ENCODE measurements around the gene ZMYND19. TPM values are rescaled to one million over a fixed set of nuclear protein-coding genes. Genes with fewer than 3 reads are reported as not detected.
A peak's percentile ranks its signal among the peaks of the same experiment; 100 is the strongest.

The ZMYND19 gene
- total RNA-seq, 6 donors from 2014 or later, result 10.2 to 28.3 (median 20.9) TPM

GRCh38 chr9:137547687-137548543, 42.4 kb downstream of the ZMYND19 start:
- WGBS, 2 donors, result 81 to 89% methylated on average over 20 to 21 of the region's 23 CpGs

GRCh38 chr9:137545123-137545522, 45.2 kb downstream of the ZMYND19 start:
- DNase-seq, result no peak
- ATAC-seq (ENCODE audit: low FRiP score in 2 of 2), result peak in 1 of 2 donors; percentile 49
- Histone ChIP-seq H3K4me3 (no peak overlapping the region), H3K4me1 (peaks cover 4 to 7% (median 6%) of the 10 kb centered on the region in 4 donors), H3K27me3 (no peaks in the 10 kb centered on the region), H3K9me3 (no peaks in the 10 kb centered on the region), H3K36me3 (peaks cover 0 to 12% (median 4%) of the 10 kb centered on the region in 4 donors), H3K27ac (no peak overlapping the region)
- TF ChIP-seq POLR2AphosphoS5 (IDR thresholded peaks at IDR 0.05), result no peak
- TF ChIP-seq CTCF (IDR thresholded peaks at IDR 0.05), result no peak
- no peak for TF ChIP-seq EP300 (IDR thresholded peaks at IDR 0.05)
- TF ChIP-seq POLR2A (IDR thresholded peaks at IDR 0.05), result no peak
- WGBS, 2 donors, result 79 to 85% methylated on average over 7 to 10 of the region's 10 CpGs

More at GRCh38 chr9:137547687-137548543, 42.4 kb downstream of the ZMYND19 start:
- H3K27me3 ChIP-seq, result no peaks in the 10 kb centered on the region
- no peak for TF ChIP-seq POLR2A (IDR thresholded peaks at IDR 0.05)
- peaks cover 12 to 26% (median 16%) of the 10 kb centered on the region in 4 donors for H3K4me1 ChIP-seq
- no peak overlapping the region for H3K4me3 ChIP-seq
- no peak for ATAC-seq (ENCODE audit: low FRiP score in 2 of 2)
- DNase-seq, result no peak
- no peaks in the 10 kb centered on the region for H3K9me3 ChIP-seq
- peaks cover 0 to 2% (median 0%) of the 10 kb centered on the region in 4 donors for H3K36me3 ChIP-seq
- H3K27ac ChIP-seq, result no peak overlapping the region

- Histone ChIP-seq H3K27ac (no peak overlapping the region), H3K4me3 (no peak overlapping the region), H3K27me3 (no peaks in the 10 kb centered on the region), H3K36me3 (peaks cover 0 to 12% (median 4%) of the 10 kb centered on the region in 4 donors), H3K4me1 (no peaks in the 10 kb centered on the region), H3K9me3 (no peaks in the 10 kb centered on the region)
- DNase-seq (no peak), ATAC-seq (ENCODE audit: low FRiP score in 2 of 2) (peak; percentile 16 to 31)
- TF ChIP-seq EP300 (IDR thresholded peaks at IDR 0.05), result no peak
- TF ChIP-seq CTCF (IDR thresholded peaks at IDR 0.05), result no peak
- no peak for TF ChIP-seq POLR2AphosphoS5 (IDR thresholded peaks at IDR 0.05)
- TF ChIP-seq POLR2A (IDR thresholded peaks at IDR 0.05), result no peak
- WGBS, 2 donors, result 89 to 95% methylated on average over 12 of the region's 12 CpGs
These were observed 46.0 kb downstream of the ZMYND19 start for GRCh38 chr9:137544176-137544760.

- H3K9me3 ChIP-seq, result no peaks in the 10 kb centered on the region
- no peak for TF ChIP-seq CTCF (IDR thresholded peaks at IDR 0.05)
- no peak for TF ChIP-seq EP300 (IDR thresholded peaks at IDR 0.05)
- no peak for TF ChIP-seq POLR2A (IDR thresholded peaks at IDR 0.05)
- TF ChIP-seq POLR2AphosphoS5 (IDR thresholded peaks at IDR 0.05), result no peak
- peak in 1 of 2 donors; percentile 34 for ATAC-seq (ENCODE audit: low FRiP score in 2 of 2)
- WGBS, 2 donors, result 91 to 93% methylated on average over 14 to 25 of the region's 25 CpGs
- no peak overlapping the region for H3K27ac ChIP-seq
- no peak overlapping the region for H3K4me3 ChIP-seq
- peaks cover 0 to 12% (median 4%) of the 10 kb centered on the region in 4 donors for H3K36me3 ChIP-seq
- DNase-seq, result no peak
- no peaks in the 10 kb centered on the region for H3K27me3 ChIP-seq
- H3K4me1 ChIP-seq, result no peaks in the 10 kb centered on the region
These were observed 46.9 kb downstream of the ZMYND19 start for GRCh38 chr9:137543237-137543963.

GRCh38 chr9:137542486-137542885, 47.8 kb downstream of the ZMYND19 start:
- ATAC-seq (ENCODE audit: low FRiP score in 2 of 2) (no peak), DNase-seq (no peak)
- 87 to 92% methylated on average over 14 to 20 of the region's 20 CpGs for WGBS, 2 donors

More at GRCh38 chr9:137542486-137542885, 47.8 kb downstream of the ZMYND19 start:
- peaks cover 0 to 12% (median 4%) of the 10 kb centered on the region in 4 donors for H3K36me3 ChIP-seq
- no peak overlapping the region for H3K4me3 ChIP-seq
- H3K4me1 ChIP-seq, result no peaks in the 10 kb centered on the region
- no peaks in the 10 kb centered on the region for H3K27me3 ChIP-seq
- no peaks in the 10 kb centered on the region for H3K9me3 ChIP-seq
- TF ChIP-seq CTCF (IDR thresholded peaks at IDR 0.05) (no peak), POLR2AphosphoS5 (IDR thresholded peaks at IDR 0.05) (no peak), POLR2A (IDR thresholded peaks at IDR 0.05) (no peak), EP300 (IDR thresholded peaks at IDR 0.05) (no peak)
- H3K27ac ChIP-seq, result no peak overlapping the region
